Right lobe of liver (tissue), 6 donors: ENCODE results near the gene EXOC4. TPM values are rescaled to one million over a fixed set of nuclear protein-coding genes. Genes with fewer than 3 reads are reported as not detected.

ENCODE experiments used
- ATAC-seq, 4 donors: fragments of 200-7000 bp; cut with Tn5 transposase; one replicate each; pipeline ENCODE4 v1.9.1; 2020; ENCODE audit warnings: mild to moderate bottlenecking in 4 of 4, moderate library complexity in 4 of 4
- DNase-seq, 3 donors: peaks; one replicate each; pipeline ENCODE4 v3.0.0-alpha.2; 2020
- H3K27ac ChIP-seq, 3 donors: fragments of 200-600 bp; one replicate each; pipeline ENCODE4 v1.8.0; 2022
- H3K27me3 ChIP-seq, 2 donors: fragments of 200-600 bp; one replicate each; pipeline ENCODE4 v1.8.0; 2022
- H3K36me3 ChIP-seq, 4 donors: fragments of 200-600 bp; sonication (generic) in 1 of 4; one replicate each; pipeline versions ENCODE4 v1.5.1 to v1.8.0; 2017 to 2022; ENCODE audit warnings: control low read depth in 1 of 4
- H3K4me1 ChIP-seq, 4 donors: fragments of 200-600 bp; sonication (generic) in 1 of 4; one replicate each; pipeline versions ENCODE4 v1.5.1 to v1.8.0; 2017 to 2022; ENCODE audit warnings: control low read depth in 1 of 4
- H3K4me3 ChIP-seq, 3 donors: fragments of 200-600 bp; one replicate each; pipeline ENCODE4 v1.8.0; 2022
- H3K9me3 ChIP-seq, 4 donors: fragments of 200-600 bp; sonication (generic) in 1 of 4; one replicate each; pipeline versions ENCODE4 v1.5.1 to v1.8.0; 2017 to 2022; ENCODE audit warnings: control low read depth in 1 of 4
- CTCF ChIP-seq, 4 donors: fragments of 200-600 bp in 3 of 4; fragments of 450-650 bp in 1 of 4; IDR thresholded peaks; one replicate each; pipeline versions ENCODE4 v1.5.1 to v1.8.0; 2016 to 2022; ENCODE audit warnings: antibody characterized with exemption in 4 of 4, mild to moderate bottlenecking in 2 of 4
- POLR2A ChIP-seq: fragments of 450-650 bp; IDR thresholded peaks from one replicate; pipeline ENCODE4 v1.6.1; 2017; ENCODE audit warnings: antibody characterized with exemption, mild to moderate bottlenecking
- WGBS: methylation state at CpG from one replicate; pipeline ENCODE4 v1.1.6; 2018; ENCODE audit warnings: low coverage, low lambda C conversion rate; ENCODE audit not compliant: insufficient coverage; ENCODE audit errors: missing lambda C conversion rate; 5-methylcytosine and 5-hydroxymethylcytosine counted together
- intact Hi-C, 2 donors: fragments of 100-400 bp; cut with DNase I; formaldehyde crosslinking; loops; one replicate each; pipeline versions ENCODE4 v1.11.2 to v1.14.1; 2022
- total RNA-seq, 6 experiments: library from RNA; depleted of rRNA in 2 of 6; stranded (reverse); fragments of >200 nt in 2 of 6; fragmentation: NEBNext Ultra II Directional in 3 of 6; extraction: Animal tissue kit (Norgen Biotek cat#: 25700) in 3 of 6; gene quantifications; one replicate each; pipeline versions ENCODE4 v1.1.0 to v1.2.4, GENCODE V29; 2016 to 2023
- donor health status: DM: no; HTN: yes; CAD: no.
- donor health status: DM: no; HTN: no; CAD: no.
- donor health status: DM: no; HTN: no; CAD: no.
- donor health status: DM: no; HTN: yes; CAD: no.
- donor health status: DM: no; HTN: yes; CAD: no.

Gene EXOC4
- total RNA-seq, 6 experiments from 2014 or later: 23.7 to 33.5 (median 30.0) TPM

- H3K36me3 ChIP-seq: no peaks in the 10 kb centered on the region
- 50% methylated on average over 2 of the region's 2 CpGs for WGBS
- intact Hi-C loops: no loop called here
Measured at GRCh38 chr7:133794479-133794878, 541.6 kb downstream of the EXOC4 start.

GRCh38 chr7:133795068-133795665 is 542.3 kb downstream of the EXOC4 start:
- no peak for ATAC-seq
- no peak for TF ChIP-seq CTCF (IDR thresholded peaks at IDR 0.05)
- TF ChIP-seq POLR2A: no peak
- no peak for DNase-seq
- Histone ChIP-seq H3K9me3 (no peaks in the 10 kb centered on the region), H3K36me3 (no peaks in the 10 kb centered on the region), H3K27ac (no peak overlapping the region), H3K27me3 (no peaks in the 10 kb centered on the region), H3K4me3 (no peak overlapping the region), H3K4me1 (no peaks in the 10 kb centered on the region)
- 100% methylated on average over 2 of the region's 2 CpGs for WGBS
- intact Hi-C loops: no loop called here

More at GRCh38 chr7:133794479-133794878, 541.6 kb downstream of the EXOC4 start:
- H3K27me3 ChIP-seq: no peaks in the 10 kb centered on the region
- H3K4me1 ChIP-seq: no peaks in the 10 kb centered on the region
- H3K27ac ChIP-seq: no peak overlapping the region
- DNase-seq: no peak
- H3K4me3 ChIP-seq: no peak overlapping the region
- no peaks in the 10 kb centered on the region for H3K9me3 ChIP-seq
- TF ChIP-seq CTCF (IDR thresholded peaks at IDR 0.05) (no peak), POLR2A (no peak)
- peak in 1 of 4 donors; percentile 30 for ATAC-seq

GRCh38 chr7:133796782-133797745 is 544.2 kb downstream of the EXOC4 start:
- Histone ChIP-seq H3K4me1 (no peaks in the 10 kb centered on the region), H3K4me3 (no peak overlapping the region), H3K36me3 (no peaks in the 10 kb centered on the region), H3K9me3 (no peaks in the 10 kb centered on the region), H3K27me3 (no peaks in the 10 kb centered on the region), H3K27ac (no peak overlapping the region)
- ATAC-seq: no peak
- TF ChIP-seq CTCF (IDR thresholded peaks at IDR 0.05) (no peak), POLR2A (no peak)
- no peak for DNase-seq
- 91% methylated on average over 11 of the region's 11 CpGs for WGBS
- intact Hi-C loops: no loop called here

GRCh38 chr7:133797818-133798520 is 545.1 kb downstream of the EXOC4 start:
- intact Hi-C loops: no loop called here
- ATAC-seq: no peak

More at GRCh38 chr7:133797818-133798520, 545.1 kb downstream of the EXOC4 start:
- H3K4me1 ChIP-seq: no peaks in the 10 kb centered on the region
- no peaks in the 10 kb centered on the region for H3K36me3 ChIP-seq
- DNase-seq: no peak
- no peak overlapping the region for H3K4me3 ChIP-seq
- no peaks in the 10 kb centered on the region for H3K27me3 ChIP-seq
- TF ChIP-seq CTCF (IDR thresholded peaks at IDR 0.05) (no peak), POLR2A (no peak)
- H3K9me3 ChIP-seq: no peaks in the 10 kb centered on the region
- H3K27ac ChIP-seq: no peak overlapping the region
- WGBS: 80% methylated on average over 3 of the region's 3 CpGs
